ENCODE data around the gene MXRA8.

GRCh38 chr1:1373051-1373814 is 14.9 kb upstream of the MXRA8 start:
- TF ChIP-seq POLR2A (IDR thresholded peaks at IDR 0.05) (no peak), CTCF (IDR thresholded peaks at IDR 0.05) (no peak)
